IPS-18c (cell line): Measurements from ENCODE around the gene SARNP.

ENCODE experiments used
- H3K4me3 ChIP-seq: 2 replicates; pipeline ENCODE4 v1.7.0; 2013; ENCODE audit warnings: low read depth, mild to moderate bottlenecking, low read length, moderate library complexity; ENCODE audit not compliant: insufficient read depth
- H3K9me3 ChIP-seq: one replicate; pipeline ENCODE4 v1.6.1; 2013; ENCODE audit warnings: mild to moderate bottlenecking, low read length, moderate library complexity; ENCODE audit not compliant: control insufficient read depth, insufficient read depth

Gene SARNP

DNA sequence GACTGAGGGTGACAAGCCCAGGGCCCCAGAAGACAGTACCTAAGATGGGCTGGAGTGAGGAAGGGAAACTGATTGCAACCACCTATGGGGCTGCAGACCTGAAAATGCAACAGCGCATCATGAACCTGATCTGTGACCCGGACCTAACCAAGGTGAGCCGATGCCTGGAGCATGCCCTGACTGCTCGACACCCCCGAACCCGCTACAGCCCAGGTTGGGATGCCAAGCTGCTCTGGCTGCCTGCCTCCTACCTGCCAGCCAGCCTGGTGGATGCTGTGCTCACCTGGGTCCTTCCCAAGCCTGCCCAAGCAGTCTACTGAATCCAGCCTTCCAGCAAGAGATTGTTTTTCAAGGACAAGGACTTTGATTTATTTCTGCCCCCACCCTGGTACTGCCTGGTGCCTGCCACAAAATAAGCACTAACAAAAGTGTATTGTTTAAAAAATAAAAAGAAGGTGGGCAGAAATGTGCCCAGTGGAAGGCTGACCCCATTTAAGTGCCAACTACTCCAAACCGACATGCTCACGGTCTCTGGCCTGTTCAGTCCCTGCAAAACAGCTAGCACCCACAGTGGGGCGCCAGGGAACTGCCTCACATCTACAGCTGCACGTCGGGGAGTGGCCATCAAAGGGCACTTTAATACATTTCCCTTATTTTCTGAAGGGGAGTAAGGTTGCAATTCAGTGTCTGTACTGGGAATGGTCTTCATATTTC, 93.1 kb downstream of the SARNP start:
- Histone ChIP-seq H3K4me3 (no peak overlapping the region), H3K9me3 (no peaks in the 10 kb centered on the region)

DNA sequence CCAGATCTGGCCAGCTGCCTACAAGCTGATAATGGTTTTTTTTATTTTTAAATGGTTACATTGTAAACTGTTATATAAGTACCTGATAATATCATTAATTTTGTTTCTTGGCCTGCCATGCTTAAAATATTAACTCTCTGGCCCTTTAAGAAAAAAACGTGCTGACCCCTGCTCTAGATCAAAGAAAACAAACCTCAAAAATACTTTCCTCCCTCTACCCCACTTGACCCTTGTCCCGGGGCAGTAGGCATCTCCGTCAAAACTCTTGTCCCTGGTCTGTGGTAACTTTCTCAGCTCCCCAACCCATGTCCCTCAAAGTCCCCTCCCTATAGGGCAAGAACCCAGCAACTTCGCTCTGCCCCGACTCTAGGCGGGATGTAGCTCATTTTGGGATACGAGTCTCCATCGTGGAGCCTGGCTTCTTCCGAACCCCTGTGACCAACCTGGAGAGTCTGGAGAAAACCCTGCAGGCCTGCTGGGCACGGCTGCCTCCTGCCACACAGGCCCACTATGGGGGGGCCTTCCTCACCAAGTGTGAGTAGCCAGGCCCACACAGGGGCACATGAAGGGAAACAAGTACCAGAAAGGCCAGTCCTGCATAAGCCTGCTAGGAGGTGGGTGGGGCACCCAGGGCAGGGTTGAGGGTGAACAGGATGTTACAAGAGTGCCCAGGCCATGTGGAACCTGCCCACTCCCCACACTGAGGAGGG, 93.9 kb downstream of the SARNP start:
- Histone ChIP-seq H3K4me3 (no peak overlapping the region), H3K9me3 (no peaks in the 10 kb centered on the region)

DNA sequence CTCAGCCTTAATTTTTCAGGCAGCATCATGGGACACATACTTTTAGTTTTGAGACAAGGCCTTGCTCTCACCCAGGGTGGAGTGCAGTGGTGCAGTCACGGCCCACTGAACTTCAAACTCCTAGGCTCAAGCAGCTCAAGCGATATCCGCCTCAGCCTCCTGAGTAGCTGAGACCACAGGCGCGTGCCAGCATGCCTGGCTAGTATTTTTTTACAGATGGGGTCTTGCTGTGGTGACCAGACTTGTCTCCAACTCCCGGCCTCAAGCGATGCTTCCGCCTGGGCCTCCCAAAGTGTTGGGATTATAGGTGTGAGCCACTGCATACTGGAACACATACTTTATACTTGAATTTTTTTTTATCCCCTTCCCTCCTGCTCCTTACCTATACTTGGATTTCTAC, 94.6 kb downstream of the SARNP start:
- no peaks in the 10 kb centered on the region for H3K9me3 ChIP-seq
- no peak overlapping the region for H3K4me3 ChIP-seq

DNA sequence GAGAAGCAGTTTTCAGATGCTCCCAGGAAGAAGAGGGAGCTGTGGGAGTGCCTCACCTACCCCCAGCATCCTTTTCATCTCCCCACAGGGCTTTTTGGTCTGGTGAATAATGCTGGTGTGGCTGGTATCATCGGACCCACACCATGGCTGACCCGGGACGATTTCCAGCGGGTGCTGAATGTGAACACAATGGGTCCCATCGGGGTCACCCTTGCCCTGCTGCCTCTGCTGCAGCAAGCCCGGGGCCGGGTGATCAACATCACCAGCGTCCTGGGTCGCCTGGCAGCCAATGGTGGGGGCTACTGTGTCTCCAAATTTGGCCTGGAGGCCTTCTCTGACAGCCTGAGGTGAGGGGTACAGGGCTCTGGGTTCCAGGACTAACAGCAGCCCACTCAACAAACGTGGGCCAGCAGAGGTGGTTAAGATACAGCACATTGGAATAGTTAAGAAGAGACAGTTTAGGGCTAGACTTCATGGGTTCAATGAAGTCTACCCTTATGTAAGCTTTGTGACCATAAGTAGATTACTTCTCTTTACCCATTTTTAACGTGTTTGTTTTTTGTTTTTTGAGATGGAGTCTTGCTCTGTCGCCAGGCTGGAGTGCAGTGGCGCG, 95.8 kb downstream of the SARNP start:
- H3K9me3 ChIP-seq, result no peaks in the 10 kb centered on the region
- no peak overlapping the region for H3K4me3 ChIP-seq

DNA sequence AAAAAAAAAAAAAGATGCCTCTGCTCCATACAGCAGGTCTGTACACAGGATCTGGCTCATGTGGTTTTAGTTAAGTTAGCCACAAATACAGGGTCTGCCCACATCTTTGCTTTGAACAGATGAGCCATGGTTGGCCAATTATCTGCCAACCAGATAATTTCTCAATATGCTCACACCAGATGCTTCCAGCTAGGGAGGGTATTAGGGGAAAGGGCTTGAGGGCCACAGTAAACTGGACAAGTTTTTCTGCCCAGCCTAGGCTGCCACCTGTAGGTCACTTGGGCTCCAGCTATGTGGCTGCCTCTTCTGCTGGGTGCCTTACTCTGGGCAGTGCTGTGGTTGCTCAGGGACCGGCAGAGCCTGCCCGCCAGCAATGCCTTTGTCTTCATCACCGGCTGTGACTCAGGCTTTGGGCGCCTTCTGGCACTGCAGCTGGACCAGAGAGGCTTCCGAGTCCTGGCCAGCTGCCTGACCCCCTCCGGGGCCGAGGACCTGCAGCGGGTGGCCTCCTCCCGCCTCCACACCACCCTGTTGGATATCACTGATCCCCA, 96.6 kb downstream of the SARNP start:
- H3K9me3 ChIP-seq, result no peaks in the 10 kb centered on the region

DNA sequence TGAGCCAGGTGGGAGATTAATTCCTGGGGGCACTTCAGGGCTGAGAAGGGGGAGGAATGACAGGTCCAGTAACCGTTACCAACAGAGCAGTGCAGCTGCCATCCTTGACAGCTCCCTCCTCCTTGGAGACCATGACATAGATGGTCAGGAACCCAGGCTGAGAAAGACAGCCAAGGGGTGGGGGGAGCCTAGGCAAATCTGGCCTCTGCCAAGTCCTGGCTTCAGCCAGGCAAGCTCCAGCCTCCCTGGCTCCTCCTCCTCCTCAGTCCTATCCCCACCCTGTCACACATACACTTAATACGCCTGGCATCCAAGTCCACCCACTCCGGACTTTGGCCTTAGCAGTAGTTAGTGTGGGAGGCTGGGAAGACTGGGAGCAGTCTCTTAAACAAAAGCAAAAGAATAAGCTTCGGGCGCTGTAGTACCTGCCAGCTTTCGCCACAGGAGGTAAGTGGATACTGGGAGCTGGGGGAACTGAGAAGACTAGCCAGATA, 97.4 kb downstream of the SARNP start, which contains the start of gene RDH5:
RDH5 (plus strand) TSS at position 323 of the 494 bp plus-strand sequence. CDS start 792 bp downstream, outside the sequence.
- H3K9me3 ChIP-seq, result no peaks in the 10 kb centered on the region
- H3K4me3 ChIP-seq, result no peak within 1 kb of the TSS

More for the DNA sequence above, 96.6 kb downstream of the SARNP start:
- no peak overlapping the region for H3K4me3 ChIP-seq

DNA sequence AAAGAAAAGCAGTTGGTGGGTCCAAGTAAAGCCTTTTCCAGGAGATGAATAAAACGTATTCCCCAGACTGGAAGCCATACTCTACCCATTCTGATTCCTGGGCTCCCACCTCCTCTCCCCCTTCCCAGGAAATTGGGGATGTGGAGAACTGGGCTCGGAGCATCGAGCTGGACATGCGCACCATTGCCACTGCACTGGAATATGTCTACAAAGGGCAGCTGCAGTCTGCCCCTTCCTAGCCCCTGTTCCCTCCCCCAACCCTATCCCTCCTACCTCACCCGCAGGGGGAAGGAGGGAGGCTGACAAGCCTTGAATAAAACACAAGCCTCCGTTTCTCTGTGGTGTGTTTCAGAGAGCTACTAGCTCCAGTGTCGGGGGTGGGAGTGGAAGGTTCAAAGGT, 98.2 kb downstream of the SARNP start:
- Histone ChIP-seq H3K4me3 (no peak overlapping the region), H3K9me3 (no peaks in the 10 kb centered on the region)

DNA sequence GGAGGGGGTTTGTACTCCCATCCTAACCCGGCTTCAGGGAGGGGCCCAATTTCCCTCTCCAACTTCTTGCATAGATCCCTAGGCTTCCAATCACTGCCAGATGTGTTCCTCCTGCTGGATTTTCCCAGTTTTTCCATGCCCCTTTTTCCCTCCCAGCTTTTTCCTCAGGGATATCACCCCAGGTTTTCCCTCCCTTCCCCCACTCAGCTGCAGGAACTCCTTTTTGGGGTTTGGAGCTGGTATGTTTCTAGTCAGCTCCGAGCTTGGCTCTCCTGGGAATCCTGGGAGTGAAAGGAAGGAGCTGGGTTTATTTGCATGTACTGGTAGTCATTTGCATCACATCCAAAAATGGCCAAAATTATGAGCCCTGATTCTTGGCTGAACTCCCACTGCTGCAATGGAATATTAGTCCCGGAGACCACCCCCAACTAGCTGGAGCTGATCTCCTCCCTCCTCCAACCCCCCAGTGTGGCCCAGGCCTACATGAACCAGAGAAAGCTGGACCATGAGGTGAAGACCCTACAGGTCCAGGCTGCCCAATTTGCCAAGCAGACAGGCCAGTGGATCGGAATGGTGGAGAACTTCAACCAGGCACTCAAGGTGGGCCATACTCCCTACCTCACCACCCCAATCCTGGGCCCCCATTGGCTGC, 98.8 kb downstream of the SARNP start:
- H3K9me3 ChIP-seq, result no peaks in the 10 kb centered on the region
- H3K4me3 ChIP-seq, result 0 out of 2 replicates have a peak overlapping the region, but pooled peaks have one; percentile 11

DNA sequence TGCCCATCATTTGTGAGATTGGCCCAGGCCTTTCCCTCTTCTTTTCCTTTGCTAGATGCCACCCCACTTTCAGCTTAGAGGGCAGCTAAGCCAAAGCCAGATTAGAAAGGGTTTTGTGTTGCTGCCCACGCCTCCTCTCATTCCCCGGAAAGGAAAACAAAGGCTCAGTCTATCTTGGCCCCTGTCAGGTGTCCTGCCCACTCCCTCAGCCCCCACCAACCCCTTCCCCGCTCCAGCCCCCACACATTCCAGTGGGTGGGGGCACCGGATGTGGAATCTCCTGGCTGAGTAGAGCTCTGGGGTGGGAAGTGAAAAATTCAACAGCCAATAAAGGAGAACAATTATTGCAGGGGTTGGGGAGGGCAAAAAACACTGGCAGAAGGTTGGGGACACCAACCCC, 99.5 kb downstream of the SARNP start:
- peak overlapping the region; percentile 11 for H3K4me3 ChIP-seq
- no peaks in the 10 kb centered on the region for H3K9me3 ChIP-seq

DNA sequence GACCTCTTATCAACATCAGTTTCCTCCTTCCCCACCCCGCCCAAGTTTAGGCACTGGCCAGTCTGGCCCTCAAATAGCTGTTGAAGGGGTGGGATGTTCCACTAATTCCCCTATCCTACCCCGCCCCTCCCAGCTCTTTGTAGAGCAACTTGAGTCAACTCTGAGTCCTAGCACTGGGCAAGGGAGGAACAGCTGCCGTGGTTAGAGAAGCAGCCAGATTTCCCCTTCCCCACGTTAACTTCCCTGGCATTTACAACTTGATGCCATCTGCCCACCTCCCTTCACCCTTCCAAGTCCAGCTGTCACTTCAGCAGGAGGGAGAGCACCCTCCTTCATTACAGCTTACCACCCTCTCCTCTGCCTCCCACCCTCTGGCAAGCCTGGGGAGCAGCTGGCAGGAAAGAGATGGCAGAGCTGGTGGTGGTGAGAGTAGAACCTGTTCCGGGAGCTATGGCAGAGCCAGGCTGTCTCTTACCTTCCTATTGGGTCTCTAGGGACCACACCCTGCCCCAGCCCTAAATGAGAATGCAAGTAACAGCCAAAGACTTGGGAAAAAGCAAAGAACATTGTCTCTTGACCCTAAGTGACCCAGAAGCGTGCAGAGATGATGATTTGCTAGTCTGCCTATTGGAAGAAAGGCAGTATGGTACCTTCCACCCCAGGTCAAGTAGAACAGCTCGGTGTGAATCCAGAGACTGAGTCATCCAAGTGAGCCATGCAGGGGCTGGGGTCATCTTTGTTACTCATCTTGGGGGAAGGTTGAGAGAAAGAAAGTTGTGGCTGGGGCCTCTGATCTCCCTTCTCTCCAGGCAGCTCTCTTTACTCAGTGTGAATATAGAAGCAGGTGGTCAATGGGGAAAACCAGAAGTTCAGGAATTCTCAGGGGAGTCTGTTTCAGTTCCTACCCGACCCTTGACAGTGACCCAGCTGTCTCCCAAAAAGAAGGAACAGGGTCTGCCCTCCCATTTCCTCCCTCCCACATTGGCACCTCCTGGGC, 100.2 kb downstream of the SARNP start:
- Histone ChIP-seq H3K9me3 (no peaks in the 10 kb centered on the region), H3K4me3 (peak overlapping the region; percentile 92)

DNA sequence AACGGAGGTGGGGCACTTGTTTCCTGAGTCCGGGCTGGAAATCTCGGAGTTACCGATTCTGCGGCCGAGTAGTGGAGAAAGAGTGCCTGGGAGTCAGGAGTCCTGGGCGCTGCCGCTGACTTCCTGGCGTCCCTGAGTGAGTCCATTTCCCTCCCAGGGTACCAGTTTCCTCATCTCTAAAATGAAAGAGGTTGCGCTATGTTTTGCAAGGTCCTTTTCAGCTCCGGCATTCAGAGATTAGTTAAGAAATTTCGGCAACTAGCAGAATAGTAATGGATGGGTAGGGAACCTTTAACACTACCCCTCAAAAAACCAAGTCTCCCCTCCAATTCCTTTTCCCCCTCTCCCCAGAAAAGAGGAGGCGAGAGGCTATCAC, 101.0 kb downstream of the SARNP start:
- Histone ChIP-seq H3K9me3 (no peaks in the 10 kb centered on the region), H3K4me3 (peak overlapping the region; percentile 92)

DNA sequence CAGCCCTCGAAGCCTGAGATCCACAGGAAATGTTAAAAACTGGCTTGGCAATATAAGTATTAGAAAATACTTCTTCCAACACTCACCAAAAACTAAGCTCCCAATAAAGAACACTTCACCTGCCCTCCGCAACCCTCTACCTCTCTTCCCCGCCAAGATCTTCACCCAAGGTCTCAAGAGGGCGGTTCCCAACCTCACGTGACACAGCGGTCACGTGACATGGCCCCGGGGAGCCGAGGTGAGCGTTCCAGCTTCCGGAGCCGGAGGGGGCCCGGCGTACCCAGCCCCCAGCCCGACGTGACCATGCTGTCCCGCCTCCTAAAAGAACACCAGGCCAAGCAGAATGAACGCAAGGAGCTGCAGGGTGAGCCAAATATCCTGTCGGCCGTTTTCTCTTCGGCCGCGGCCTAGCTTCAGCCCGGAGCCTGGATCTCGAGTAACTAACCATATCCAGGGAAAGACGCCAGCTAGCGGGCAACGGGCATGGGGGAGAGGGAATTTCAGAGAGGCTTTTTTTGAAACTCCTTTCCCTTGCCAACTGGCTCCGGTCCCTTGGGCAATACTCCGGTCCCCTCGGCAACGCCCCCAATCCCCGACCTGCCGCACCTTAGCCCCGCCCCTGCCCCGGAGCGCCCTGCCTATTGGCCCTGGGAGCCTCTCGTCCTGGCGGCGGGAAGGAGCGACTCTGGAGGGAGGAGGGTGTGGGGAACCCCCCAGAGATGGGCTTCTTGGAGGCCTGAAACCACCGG, 101.5 kb downstream of the SARNP start, which contains the start of gene BLOC1S1:
BLOC1S1 (plus strand) TSS at position 214 of the 749 bp plus-strand sequence; CDS start at position 220, 6 bp downstream.
- no peaks in the 10 kb centered on the region for H3K9me3 ChIP-seq
- H3K4me3 ChIP-seq, result peak within 1 kb of the TSS; percentile 92

DNA sequence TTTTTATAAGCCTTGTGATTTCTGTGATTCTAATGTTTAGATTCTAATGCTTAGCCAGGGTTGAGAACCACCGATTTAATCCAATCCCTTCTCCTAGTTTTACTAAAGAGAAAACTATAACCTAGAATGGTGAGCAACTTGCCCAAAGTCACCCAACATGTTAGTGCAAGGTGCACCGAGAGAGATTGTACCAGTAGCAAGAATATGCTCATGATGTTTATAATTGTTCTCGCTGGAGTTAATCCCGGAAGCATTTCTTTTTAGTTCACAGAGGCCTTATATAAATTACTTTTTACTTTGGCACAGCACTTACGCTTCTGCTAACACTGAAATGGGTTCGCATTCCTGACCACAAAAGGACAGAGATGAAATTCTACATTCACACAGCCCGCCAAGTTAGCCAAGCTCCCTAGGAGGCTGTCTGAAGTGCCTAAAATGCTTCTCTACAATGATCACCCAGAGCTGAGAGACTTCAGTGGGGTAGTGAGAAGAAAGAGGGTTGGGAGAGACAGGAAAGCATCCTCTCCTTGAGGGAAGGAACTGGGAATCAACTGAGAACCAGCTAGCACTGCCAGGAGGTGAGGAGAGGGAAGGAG, 102.3 kb downstream of the SARNP start:
- no peaks in the 10 kb centered on the region for H3K9me3 ChIP-seq
- H3K4me3 ChIP-seq, result peak overlapping the region; percentile 92

DNA sequence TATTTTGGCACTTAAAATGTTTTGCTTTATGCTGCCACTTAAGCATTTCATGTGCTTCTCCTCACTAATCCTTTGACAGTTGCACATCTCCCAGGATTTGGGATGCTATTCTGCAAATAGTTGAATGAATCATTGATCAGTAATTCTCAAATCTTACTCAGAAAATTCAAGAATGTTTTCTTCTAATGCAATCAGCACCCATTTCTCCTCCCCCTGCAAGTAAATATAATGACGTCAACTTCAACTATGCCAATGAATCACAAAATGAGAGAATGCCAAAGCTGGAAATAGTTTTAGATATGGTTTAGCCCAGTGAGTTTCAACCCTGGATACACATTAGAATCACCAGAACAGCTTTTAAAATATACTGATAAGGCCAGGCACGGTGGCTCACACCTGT, 103.8 kb downstream of the SARNP start:
- H3K4me3 ChIP-seq, result no peak overlapping the region
- no peaks in the 10 kb centered on the region for H3K9me3 ChIP-seq

DNA sequence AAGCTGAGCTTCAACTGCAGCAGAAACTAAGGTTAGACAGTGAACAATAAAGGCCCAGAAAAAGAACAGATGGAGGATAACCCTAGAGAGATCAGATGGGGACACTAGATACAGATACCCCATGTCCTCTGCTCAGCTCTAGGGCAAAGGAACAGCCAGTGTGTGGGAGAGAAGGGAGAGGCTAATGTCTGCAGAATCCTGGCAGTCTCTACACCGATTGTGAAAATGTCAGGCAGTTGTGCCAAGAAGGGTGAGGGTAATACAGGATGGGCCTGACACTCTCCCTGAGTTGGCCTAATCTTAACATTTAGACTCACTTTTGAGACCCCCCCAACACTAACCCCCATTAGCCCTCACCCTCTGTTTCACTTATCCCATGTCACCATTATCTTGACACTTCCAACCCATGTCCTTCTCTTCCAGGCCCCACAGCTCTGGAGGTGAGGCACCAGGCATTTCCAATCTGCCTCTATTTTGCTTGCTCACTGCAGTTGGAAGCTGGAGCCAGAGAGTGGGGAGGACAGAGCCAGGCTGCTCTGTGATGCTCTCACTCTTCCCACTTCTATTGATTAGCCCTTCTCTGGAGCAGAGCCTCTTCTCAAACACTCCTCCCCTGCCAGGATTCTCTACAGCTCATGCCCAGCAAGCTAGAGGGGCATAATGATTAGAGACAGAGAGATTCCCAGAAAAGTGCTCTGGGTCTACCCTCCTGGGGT, 104.7 kb downstream of the SARNP start:
- Histone ChIP-seq H3K9me3 (no peaks in the 10 kb centered on the region), H3K4me3 (no peak overlapping the region)
